Activated T-cell treated with anti-CD3 and anti-CD28 coated beads for 24 hours (primary cell): ENCODE measurements around the gene PASD1.
A peak's percentile ranks its signal among the peaks of the same experiment; 100 is the strongest.
"Not testable (repeated sequence)": the region's sequence is repeated elsewhere in the genome, so short reads cannot be mapped to it uniquely, and the experiment has no call there.

Experiments used
- DNase-seq: peaks from one replicate; pipeline ENCODE4 v3.0.0-alpha.2; 2020; ENCODE audit warnings: low read depth

Gene PASD1

DNA sequence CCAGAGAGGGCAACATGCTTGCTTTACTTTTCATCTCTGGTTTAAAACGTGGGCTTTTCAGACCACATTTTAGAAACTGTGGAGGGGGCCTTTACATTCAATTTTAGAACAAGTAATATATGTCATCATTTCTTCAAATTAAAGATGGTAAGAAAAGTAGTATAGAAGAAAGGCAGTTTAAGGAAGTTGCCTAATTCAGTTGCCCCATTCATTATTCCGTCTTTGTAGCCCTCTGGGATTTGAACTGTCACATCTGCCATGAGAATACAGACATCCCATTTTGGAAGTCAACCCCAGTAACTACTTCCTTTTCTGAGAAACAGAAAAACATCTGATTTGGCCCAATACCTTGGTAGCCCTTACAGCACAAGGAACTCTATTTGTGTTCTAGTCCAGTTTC lies 61.2 kb downstream of the PASD1 start:
- no peak for DNase-seq

DNA sequence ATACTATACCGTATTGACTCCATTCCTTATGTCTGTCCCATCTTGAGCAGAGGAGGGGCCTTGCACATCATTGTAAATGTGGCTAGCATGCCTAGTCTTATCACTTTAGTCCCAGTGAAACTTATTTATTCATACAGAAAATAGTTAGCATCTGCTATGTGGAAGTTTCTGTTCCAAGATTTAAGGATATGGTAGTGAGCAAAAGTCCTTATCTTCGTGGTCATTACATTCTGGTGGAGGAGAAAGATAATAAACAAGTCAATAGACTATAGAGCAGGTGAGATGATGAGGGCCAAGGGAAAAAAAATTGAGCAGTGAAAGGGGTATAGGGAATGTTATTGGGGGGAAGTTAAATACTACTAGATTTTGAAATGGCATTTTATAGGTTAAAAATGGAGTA lies 68.3 kb downstream of the PASD1 start:
- no peak for DNase-seq

DNA sequence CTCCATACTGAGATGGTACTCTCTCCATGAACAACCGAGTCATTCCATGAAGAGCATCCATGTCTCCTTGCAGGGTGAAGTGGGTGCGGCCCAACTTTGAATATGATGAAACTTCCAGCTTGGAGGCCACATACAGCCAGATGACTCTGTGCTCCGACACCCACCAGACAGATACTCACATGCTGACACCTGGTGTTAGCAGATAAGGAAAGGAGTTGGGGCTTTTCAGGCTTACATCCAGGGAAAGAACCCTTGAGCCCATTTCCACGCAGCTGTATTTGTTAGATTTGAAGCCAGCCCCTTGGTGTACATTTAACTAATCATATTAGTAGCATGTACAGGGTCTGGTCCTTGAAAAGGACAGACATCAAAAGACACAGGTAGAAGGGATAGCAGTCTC lies 69.7 kb downstream of the PASD1 start:
- no peak for DNase-seq

DNA sequence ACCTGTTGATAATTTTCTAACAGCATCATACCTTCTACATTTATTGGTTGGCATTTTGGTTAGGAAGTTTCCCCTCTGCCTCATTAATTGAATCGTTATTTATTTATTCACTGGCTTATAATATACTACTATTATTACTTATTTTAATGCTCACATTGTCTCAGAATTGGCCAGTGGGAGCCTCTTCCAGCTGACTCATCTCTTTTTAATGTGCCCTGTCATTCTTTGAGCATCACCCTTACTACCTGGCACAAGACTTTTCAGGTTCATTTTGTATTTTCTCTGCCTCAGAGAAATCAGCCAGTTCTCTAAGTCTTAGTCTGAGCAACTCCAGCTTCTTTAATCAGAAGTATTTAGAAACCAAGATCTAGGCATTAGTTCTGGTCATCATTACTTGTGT lies 71.5 kb downstream of the PASD1 start:
- no peak for DNase-seq

DNA sequence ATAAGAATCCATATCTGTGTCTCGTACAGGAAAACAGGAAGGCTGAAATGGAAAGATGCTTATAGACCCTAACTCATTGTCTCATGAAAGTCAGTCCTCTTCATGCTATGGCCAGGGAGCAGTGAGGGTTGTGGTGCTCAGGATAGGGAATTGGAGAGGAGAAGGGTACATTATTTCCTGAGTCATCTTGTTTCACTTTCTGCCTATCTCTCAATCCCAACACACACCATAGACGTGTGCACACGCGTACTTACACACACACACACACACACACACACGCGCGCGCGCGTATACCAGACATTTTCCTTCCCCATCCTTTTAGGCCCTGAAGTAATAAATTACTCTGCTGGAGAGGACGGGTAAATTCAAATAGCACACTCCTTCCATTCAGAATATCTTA lies 78.1 kb downstream of the PASD1 start:
- no peak for DNase-seq

DNA sequence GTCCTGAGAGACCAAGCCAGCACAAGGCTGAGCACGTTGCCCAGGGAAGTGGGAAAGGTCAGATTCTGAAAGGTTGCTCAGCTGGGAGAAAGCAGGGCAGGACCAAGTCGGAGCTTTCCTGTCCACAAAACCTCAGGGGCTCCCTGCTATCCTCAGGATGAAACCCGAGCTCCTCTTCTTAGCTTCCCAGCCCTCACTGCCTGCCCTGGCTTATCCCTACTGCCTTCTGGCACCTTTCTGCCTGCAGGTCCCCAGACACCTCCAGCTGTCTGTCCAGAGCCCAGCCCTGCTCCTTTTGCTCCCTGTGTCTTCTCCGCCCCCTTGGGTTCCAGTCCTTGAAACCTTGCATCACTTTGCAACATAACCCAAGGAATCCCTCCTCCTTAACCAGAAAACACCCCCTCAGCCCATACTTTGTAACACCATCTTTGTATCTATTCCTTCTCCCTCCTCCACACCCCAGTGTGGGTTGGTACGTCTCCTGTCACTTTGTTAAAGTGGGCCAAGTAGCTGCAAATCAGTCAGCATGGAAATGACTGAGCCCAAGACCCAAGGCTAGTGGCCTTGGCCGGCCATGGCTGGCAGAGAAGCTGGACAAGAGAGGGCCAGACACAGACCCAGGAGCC lies 111.8 kb downstream of the PASD1 start:
- no peak for DNase-seq

DNA sequence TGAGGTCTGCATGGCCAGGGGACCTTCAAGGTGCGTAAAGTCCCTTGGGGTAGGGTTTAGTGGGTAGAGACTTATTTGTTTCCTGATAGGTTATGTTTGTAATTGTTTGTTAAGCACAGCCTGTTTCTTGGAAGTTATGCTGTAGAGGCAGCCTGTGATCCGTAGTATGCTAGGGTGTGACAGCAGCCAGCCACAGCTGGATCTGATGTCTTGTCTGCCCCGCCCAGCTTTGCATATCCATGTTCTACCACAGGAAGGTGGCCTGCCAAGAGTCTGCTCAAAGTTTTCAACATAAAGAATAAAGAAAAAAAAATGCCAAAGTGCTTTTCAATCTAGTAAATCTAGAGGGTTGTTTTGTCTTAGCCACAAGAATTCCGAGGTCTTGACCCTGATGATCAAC lies 112.7 kb downstream of the PASD1 start:
- DNase-seq = no peak

DNA sequence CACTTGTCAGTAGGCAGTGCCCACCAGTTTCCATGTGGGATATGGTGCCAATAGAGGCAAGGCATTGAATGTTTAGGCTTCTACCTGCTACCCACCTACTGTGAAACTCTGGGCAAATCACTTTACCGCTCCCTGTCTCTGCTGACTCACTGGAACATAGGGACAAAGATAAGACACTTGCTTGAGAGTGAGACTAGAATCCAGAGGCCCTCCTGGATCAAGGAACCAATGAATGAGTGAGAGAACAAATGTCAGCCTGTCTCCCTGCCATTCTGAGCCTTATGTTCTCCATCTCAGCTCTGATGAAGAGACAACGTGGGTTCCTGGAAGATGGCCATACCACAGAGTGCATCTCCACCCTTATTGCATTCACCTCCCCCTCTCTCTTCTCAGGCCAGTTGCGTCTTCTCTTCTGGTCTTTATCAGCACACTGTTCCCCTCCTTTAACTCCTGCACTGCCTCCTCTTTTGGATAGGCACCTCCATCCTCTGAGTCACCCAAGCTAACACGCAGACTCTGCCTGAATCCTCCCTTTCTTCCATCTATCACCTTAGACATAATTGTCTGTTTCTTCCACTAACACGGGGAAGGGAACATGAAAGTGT lies 116.4 kb downstream of the PASD1 start:
- DNase-seq = no peak

DNA sequence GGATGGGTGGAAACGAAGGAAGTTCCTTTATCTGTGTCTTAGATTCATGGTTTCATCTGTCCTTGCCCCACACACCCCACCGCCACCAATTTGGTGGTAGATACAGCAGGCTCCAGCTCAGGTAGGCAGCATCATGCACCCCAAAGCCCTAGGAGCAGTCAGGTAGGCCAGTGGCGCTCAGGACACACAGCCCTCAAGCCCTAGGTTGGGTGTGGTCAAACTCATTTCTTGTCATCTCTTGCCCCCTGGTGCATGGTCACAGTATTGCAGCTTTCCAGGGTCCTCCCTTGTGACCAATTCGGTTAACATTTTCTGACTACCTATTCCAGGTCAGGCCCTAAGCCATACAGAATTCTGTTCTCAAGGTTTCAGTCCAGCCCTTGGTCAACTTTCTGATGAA lies 117.3 kb downstream of the PASD1 start:
- peak; percentile 48 for DNase-seq

DNA sequence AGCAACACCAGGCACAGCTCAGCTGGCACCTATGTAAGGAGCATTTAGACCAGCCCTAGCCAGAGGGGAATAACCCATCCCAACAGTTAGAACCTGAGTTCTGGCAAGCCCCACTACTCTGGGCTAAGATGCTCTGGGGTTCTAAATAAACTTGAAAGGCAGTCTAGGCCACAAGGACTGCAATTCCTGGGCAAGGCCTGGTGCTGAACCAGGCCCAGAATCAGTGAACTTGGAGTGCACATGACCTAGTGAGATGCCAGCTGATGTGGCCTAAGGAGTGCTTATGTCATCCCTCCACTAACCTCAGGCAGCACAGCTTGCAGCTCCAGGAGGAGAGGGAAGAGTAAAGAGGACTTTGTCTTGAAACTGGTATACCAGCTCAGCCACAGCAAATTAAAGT lies 124.2 kb downstream of the PASD1 start:
- no peak for DNase-seq

DNA sequence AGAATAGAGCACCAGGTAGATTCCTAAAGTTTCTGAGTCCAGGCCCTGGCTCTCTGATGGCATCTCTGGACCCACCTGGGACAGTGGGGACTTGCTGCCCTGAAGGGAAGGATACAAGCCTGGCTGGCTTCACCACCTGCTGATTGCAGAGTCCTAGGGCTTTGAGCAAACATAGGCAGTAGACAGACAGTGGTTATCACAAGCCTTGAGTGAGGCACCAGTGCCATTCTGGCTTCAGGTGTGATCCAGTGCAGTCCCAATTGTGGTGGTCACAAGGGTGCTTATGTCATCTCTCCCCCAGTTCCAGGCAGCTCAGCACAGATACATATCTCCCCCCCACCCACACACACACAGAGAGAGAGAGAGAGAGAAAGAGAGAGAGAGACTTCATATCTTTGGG lies 125.2 kb downstream of the PASD1 start:
- no peak for DNase-seq

DNA sequence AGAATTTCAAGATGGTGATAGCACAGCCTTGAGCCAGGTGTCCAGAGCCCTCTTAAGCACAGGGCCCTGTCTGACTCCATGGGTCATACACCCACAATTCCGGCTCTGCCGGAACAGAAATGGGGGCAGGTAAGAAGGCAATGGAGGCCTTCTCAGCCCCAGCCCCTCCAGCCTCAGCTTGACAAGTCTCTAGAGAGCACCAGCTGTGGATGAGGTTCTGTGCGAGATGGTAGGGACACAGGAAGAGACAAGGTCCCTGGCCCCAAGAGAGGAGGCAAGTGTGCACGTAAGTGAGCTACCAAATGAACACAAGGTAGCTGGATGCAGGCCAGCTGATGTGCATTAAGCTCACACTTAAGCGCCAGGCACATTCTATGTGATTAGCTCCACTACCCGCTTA lies 129.3 kb downstream of the PASD1 start:
- no peak for DNase-seq

DNA sequence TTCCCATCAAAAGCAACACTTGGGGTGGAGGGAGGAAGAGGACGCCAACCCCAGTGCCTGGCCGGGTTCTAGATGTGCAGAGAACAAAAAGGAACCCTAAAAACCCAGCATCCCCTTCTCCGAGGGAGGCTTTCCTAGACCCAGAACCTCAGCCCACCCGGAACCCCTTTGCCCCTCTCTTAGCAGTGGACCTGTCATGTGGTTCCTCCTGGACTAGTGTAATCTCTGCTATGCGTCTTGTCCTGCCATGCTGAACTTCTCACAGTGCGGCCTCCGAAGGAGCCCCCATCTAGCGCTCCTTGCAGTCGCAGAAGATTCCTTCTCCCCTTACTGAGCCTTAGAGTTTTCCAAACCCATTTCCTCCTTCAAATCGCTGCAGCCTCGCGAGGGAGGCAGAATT lies 130.6 kb downstream of the PASD1 start:
- DNase-seq = no peak

DNA sequence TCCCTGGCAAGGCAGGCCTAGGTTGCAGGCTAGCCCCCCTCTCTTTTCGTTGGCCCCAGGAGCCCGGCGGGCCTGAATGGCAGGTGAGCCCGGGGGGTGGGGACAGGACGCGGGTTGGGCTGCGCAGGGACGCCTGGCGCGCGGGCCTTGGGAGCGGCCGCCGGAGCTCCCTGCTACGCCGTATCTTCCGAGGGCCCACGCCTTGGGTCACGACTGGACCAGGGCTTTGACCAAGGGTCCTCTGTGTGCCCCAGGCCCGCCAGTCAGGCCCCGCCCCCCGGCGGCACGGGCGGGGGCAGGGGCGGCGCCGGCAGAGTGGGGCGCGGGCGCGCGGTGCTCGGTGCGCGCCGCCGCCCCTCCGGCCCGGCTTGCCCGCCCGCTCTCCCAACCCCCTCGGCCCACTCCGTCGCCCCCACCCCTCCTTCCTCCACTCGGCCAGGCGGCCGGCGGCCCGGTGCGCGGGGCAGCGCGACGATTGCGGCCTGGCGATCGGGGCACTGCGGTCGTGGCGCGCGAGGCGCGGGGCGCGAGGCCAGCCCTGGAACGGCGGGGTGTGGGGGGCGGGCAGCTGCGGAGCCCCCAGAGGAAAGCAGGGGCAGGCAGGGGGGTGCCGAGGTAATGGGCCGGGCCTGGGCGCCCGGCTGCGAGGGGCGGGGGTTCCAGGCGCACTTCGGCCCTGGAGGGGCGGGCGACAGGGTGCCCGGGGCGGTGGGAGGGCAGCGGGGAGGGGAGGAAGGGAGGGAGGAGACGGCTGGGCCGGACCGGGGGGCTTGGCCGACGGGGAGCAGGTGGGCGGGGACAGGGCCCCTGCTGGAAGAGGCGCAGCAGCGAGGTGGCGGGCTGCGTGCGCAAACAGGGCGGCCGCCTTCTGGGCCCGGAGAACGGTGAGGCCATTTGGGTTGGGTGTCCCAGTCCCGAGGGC lies 131.4 kb downstream of the PASD1 start, which contains the start of gene PRRG3:
Gene PRRG3, plus strand, starts transcription at position 798 of the 922 bp plus-strand sequence. CDS start 3,357 bp downstream, outside the sequence.
- no peak for DNase-seq

DNA sequence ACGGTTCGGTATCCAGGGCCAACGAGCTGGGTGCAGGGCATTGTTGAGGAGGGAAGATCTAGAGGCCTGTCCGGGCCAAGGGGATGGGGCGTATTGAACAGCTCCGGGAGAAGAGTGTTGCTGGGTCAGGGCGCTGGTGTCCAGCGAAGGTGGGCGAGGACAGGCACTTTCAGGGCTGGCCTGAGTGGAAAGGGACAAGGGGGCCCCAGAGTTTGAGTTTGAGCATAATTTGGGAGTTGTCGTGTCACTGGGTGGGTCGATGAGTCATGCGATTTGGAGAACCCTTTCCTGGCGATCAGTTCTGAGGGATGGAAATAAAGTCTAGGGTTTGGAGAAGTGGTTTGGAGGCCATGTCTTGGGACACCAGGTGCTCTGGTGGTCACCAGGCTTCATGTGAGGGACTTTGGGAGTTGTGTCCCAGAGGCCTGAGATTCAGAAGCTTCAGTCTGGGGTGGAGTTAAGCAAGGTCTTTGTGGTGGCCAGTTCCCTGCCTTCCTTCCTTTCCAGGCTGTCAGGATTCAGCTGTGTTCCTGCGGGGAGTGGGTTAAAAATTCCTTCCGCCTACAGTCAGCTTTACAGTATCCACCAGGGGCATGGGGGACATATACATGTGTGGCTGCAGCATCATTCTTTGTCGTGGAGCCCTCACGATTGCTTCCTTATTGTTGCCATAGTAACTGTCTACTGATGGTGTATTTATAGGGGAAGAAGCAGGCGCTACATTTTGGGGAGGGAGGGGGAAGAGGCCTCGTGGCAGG lies 132.3 kb downstream of the PASD1 start:
- DNase-seq = no peak

DNA sequence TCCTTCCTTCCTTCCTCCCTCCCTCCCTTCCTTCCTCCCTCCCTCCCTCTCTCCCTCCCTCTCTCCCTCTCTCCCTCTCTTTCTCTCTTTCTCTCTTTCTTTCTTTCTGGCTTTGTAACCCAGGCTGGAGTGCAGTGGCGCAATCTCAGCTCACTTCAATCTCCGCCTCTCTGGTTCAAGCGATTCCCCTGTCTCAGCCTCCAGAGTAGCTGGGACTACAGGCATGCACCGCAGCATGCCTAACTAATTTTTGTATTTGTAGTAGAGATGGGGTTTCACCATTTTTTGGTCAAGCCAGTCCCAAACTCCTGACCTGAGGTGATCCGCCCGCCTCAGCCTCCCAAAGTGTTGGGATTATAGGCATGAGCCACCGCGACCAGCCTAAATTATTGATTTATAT lies 133.6 kb downstream of the PASD1 start:
- DNase-seq = not testable (repeated sequence)

DNA sequence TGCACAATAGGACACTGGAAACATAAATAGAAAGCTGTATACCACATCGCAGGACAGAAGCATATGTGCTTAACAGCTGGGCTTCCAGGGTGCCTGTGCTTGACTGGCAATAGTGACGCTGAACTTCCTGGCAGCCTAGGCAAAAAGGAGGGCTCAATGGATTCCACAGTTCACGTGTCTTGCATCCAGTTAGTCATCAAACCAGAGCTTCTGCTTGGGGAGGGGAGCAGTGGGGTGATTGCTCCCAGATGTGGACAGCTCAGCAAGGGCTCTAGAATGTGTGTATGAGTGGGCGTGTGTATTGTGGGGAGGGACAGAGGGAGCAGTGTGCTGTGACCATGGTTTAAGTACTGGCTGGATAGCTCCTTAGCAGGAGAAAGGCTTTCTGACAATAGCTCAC lies 134.0 kb downstream of the PASD1 start:
- no peak for DNase-seq

DNA sequence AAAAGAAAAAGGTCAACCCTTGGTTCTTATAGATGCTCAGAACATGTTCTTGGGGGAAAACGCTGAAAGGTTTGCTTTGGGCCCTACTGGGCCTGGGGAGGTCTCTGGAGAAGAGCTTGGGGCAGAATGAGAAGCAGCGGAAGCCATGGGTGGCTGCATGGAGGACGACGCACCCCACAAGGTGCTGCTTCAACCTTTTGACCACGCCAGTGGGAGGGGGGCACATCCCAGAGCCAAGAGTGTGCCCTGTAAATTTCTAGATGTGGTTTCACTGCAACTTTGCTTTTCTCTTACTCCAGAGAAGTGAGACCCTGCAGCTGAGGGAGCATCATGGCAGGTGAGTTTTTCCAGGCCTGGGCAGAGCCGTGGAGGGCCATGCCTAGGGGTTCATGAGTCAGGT lies 135.0 kb downstream of the PASD1 start:
- DNase-seq = no peak

DNA sequence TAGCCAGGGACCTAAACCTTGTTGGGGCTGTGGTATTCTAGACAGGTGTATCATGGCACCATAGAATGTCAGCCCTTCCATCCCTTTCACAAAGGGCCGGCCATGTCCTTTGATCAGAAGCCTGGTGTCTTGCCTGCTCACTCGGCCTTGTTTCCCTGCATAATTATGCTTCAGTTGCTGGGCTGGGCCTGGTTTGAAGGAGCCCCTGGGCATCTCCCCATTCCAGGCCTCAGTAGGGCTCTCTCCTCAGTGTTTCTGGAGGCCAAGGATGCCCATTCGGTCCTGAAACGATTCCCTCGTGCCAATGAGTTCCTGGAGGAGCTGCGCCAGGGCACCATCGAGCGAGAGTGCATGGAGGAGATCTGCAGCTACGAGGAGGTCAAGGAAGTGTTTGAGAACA lies 136.3 kb downstream of the PASD1 start:
- DNase-seq = no peak

DNA sequence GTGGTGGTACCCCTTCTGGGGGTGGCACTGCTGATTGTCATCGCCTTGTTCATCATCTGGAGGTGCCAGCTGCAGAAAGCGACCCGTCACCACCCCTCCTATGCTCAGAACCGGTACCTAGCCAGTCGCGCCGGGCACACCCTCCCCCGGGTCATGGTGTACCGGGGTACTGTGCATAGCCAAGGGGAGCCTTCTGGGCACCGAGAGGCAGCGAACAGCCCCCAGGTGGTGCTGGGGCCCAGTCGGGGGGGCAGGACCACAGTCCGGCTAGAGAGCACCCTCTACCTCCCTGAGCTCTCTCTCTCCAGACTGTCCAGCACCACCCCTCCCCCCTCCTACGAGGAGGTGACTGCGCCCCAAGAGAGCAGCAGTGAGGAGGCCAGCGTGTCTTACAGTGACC lies 137.1 kb downstream of the PASD1 start:
- no peak for DNase-seq

DNA sequence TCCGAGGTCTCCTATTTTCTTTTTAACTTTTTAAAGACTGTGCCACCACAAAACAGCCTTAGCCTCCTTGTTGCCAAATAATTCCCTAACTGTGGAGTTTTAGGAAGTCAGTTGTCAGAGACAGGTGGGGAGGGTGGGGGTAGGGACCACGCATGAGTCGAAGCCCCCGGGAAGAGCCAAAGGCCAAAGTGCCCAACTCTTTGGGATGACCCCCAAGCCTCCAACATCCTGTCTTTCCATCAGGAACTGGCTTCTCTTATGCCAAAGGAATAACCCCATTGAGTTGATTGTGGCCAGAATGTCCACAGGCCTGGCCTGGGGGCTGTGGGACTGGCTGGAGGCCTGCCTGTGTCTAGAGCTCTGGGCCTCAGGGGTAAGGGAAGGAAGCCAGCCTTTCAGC lies 137.6 kb downstream of the PASD1 start:
- DNase-seq = no peak

DNA sequence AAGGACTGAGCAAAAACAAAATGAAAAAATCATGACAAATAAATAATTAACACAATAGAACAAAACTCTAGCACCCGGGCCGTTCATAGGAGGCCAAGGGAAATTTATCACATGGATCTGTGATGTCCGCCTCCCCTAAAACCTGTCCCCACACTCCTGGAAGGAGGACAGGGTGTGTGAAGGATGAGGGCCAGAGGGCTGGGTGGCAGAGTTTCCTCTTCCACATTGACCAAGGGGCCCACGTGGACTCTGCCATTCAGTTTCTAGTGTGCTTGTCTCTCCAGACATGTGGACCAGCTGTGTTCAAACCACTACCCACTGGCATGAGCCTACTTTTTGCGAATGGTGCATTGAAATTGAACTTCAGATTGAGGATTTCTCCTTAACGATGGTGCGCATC lies 138.1 kb downstream of the PASD1 start:
- DNase-seq = no peak
